A375 (cell line): Measurements from ENCODE around the gene HCK. TPM values are rescaled to one million over a fixed set of nuclear protein-coding genes. Genes with fewer than 3 reads are reported as not detected.

Experiments used
- small RNA-seq: library from RNA; depleted of rRNA; stranded (forward); fragments of <200 nt; gene quantifications from one replicate; pipeline ENCODE3, GENCODE V24; 2014
- total RNA-seq: library from RNA; depleted of rRNA; stranded (reverse); fragments of >200 nt; shearing (Covaris generic); gene quantifications from 2 replicates; pipeline ENCODE4 v1.2.3, GENCODE V29; 2014; rRNA removed

HCK gene
- not detected in 2 replicates for total RNA-seq

GRCh38 chr20:32052090-32052777 is at the start of gene HCK:
Gene HCK, plus strand, starts transcription at chr20:32052242.

GRCh38 chr20:32010101-32010500 is 41.9 kb upstream of the HCK start, which contains the start of gene CCM2L:
Gene CCM2L, plus strand, starts transcription at chr20:32010438. Its CDS starts 17 bp downstream, at chr20:32010455.

GRCh38 chr20:32109392-32110172 is 57.5 kb downstream of the HCK start, which contains the start of gene TM9SF4:
Gene TM9SF4, plus strand, starts transcription at chr20:32109714. Its CDS starts 27 bp downstream, at chr20:32109741.

Small RNAs within 50 kb of the gene (small RNA-seq; reads per million reads assigned to genes)
- gene RNA5SP481, result 2.9 reads per million, percentile 80 among the genes with 10 or more reads in this experiment
- 0.42 reads per million, percentile 10 among the genes with 10 or more reads in this experiment for gene RNA5SP482

Other genes with a start within 250 kb of the HCK start
- 2.1 and 2.3 TPM in 2 replicates for gene MYLK2, start 232.9 kb upstream of the HCK start, total RNA-seq
- gene FOXS1, start 206.6 kb upstream of the HCK start, total RNA-seq, result not detected in 2 replicates
- gene DUSP15, start 181.7 kb upstream of the HCK start, total RNA-seq, result 1.5 and 3.1 TPM in 2 replicates
- 0.11 TPM in 1 of 2 replicates, not detected in the other for gene TTLL9, start 181.6 kb upstream of the HCK start, total RNA-seq
- 11.1 and 12.0 TPM in 2 replicates for gene PDRG1, start 100.2 kb upstream of the HCK start, total RNA-seq
- not detected in 2 replicates for gene XKR7, start 84.1 kb upstream of the HCK start, total RNA-seq
- not detected in 2 replicates for gene CCM2L, start 41.8 kb upstream of the HCK start, total RNA-seq
- 21.5 and 22.5 TPM in 2 replicates for gene TM9SF4, start 57.5 kb downstream of the HCK start, total RNA-seq
- 3.9 and 4.6 TPM in 2 replicates for gene PLAGL2, start 155.5 kb downstream of the HCK start, total RNA-seq
- gene POFUT1, start 155.6 kb downstream of the HCK start, total RNA-seq, result 45.2 and 47.3 TPM in 2 replicates
- 15.2 and 18.5 TPM in 2 replicates for gene KIF3B, start 225.4 kb downstream of the HCK start, total RNA-seq